GM20000 (cell line): Measurements from ENCODE around the gene ECE1.

Experiments used
- DNase-seq: peaks from one replicate; pipeline ENCODE4 v3.0.0; 2012; ENCODE audit warnings: low spot score
- TF ChIP-seq, protein P1 (sequence below): IDR thresholded peaks from 2 replicates; pipeline ENCODE4 v1.5.1; 2012; ENCODE audit warnings: mild to moderate bottlenecking, control low read depth; ENCODE audit errors: extremely low read depth, missing control alignments

Gene ECE1

GRCh38 chr1:21299780-21300395, 9.6 kb upstream of the ECE1 start:
- TF ChIP-seq, protein P1, sequence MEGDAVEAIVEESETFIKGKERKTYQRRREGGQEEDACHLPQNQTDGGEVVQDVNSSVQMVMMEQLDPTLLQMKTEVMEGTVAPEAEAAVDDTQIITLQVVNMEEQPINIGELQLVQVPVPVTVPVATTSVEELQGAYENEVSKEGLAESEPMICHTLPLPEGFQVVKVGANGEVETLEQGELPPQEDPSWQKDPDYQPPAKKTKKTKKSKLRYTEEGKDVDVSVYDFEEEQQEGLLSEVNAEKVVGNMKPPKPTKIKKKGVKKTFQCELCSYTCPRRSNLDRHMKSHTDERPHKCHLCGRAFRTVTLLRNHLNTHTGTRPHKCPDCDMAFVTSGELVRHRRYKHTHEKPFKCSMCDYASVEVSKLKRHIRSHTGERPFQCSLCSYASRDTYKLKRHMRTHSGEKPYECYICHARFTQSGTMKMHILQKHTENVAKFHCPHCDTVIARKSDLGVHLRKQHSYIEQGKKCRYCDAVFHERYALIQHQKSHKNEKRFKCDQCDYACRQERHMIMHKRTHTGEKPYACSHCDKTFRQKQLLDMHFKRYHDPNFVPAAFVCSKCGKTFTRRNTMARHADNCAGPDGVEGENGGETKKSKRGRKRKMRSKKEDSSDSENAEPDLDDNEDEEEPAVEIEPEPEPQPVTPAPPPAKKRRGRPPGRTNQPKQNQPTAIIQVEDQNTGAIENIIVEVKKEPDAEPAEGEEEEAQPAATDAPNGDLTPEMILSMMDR: no peak
- no peak for DNase-seq

DNA sequence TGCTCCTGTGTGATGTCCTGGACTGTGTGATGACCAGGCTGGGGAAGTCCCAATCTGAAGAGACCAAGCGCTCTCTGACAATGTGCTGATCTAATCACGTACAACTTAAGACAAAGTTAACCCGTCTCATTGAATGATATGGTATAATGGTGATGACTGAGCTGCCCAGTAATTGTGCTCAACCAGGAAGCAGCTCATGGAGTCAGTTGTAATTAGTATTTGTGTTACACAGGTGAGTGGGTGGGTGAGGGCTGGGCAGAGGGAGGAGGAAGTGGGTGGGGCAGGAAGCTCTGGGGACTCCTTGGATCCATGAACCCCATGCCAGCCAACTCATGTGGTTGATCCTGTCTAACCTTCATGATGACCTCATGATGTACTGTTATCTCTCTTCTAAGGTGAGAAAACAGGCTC, 8.7 kb upstream of the ECE1 start:
- DNase-seq: no peak
- TF ChIP-seq, protein P1: no peak

DNA sequence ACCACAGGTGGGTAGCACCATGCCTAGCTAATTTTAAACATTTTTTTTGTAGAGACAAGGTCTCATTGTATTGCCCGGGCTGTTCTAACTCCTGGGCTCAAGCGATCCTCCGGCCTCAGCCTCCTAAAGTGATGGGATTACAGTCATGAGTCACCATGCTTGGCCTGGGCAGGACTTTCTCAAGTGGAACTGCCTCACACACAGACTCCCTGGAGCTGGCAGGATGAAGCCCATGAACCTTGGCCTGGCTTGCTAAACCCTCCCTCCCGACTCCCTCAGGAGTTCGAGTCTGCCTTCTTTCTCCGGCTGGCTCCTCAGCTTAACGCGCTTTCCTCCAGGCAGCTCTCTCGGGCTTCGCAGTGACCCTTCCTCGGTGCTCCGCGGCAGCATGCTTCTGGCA, 7.7 kb upstream of the ECE1 start:
- TF ChIP-seq, protein P1: no peak
- no peak for DNase-seq

GRCh38 chr1:21296509-21297354, 6.5 kb upstream of the ECE1 start:
- TF ChIP-seq, protein P1: no peak
- no peak for DNase-seq

DNA sequence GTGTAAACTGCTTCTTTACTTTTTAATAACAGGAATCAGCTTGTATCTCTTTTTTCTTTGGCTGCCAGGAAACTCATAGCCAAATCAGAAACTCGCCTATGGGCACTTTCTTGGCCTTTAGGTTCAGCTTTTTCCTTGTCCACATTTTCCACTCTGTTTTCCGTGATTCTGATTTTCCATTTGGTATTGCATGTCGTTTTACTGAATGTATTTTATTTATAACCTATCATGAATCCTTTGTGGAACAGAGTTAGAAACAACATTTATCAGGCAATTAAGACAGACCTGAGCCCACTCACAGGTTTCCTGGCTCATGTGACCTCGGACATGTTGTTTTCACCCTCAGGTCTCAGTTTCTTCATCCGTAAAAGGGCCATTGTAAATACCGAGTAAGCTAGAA, 5.3 kb upstream of the ECE1 start:
- DNase-seq: no peak
- TF ChIP-seq, protein P1: no peak

DNA sequence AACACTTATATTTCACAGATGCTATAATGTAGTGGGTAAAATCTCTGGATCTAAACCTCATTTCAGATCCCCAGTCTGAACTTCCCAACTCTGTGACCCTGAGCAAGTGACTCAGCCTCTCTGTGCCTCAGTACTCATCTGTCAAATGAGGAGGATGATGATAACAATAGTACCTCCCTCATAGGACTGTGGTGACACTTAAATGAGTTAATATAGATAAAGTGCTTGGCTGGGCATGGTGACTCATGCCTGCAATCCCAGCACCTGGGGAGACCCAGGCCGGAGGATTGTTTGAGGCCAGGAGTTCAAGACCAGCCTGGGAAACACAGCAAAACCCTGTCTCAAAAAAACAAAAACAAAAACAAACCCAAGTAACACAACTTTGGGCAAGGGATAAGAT, 4.7 kb upstream of the ECE1 start:
- TF ChIP-seq, protein P1: no peak
- DNase-seq: no peak

DNA sequence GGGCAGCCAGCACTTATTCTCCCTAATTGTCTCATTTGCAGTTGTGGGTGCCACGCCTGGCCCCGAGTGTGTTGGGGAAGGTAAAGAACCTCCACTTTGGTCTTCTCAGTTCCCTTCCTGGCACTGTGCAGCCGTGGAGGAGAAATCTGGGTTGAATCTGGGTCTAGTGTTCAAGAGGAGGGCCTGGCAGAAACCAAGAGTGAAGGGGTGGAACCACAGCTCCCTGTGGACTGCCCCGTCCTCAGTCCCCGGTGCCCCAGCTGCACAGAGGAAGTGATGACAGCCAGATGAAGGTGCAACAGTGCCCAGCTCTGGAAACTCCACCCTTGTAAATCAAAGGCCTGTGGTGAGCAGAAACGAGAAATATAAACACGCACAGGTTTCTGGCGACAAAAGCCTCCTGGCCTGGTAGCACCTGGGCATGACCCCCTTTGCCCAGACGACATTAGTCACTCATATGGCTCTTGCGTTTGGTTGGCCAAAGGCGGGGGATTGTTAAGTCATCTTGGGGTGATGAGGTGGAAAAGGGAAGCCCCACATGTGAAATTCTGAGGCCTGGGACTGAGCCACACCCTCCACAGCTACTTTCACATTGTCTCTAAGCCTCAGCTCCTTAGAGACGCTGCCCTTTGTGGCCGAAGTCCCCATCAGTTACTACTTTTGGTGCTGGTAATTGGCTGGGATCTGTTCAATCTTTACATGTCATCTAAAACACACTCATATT, 4.2 kb upstream of the ECE1 start:
- TF ChIP-seq, protein P1: no peak
- peak; percentile 77 for DNase-seq
